ENCODE data around the gene PTDSS2. TPM values are rescaled to one million over a fixed set of nuclear protein-coding genes. Genes with fewer than 3 reads are reported as not detected.

PTDSS2 gene
- polyA plus RNA-seq, 2 of the 4 experiments (the other 2 are of a cell fraction), result 23.4 to 38.9 TPM

DNA sequence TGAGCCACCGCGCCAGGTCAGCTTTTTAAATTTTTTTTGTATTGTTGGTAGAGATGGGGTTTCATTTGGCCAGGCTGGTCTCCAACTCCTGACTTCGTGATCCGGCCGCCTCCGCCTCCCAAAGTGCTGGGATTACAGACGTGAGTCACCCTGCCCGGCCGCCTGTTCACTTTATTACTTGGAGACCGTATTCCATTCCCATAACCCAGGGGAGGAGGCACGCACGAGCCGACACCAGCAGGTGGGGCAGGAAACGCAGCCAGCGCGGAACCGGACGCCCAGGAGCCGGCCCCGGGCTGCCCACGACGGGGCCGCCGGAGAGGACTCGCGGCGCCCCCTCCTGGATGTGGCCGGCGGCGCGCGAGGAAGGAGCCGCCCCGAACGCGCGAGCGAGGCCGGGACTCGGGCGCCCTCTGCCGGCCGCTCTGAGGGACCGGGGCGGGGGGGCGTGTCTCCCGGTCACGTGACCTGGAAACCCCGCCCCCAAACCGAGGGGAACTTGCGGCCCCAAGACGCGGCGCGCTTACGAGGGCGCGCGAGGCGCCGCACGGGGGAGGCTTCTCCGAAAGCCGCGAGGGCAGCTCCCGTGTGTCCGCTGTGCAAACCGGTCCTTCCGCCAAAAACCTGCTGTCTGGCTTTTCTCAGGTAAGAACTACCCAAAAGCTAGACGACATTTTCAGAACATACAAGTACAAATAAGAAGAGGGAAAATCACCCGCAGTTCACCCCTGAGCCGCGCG lies 68.6 kb downstream of the PTDSS2 start (continued):
- no peak for TF ChIP-seq ELK1 (IDR thresholded peaks at IDR 0.05; ENCODE audit: low read depth, low read length)
- peak; percentile 87; the same call in 1 of the 2 replicates for TF ChIP-seq TFCP2L1 (CRISPR knock-in tag; IDR thresholded peaks at IDR 0.05)
- TF ChIP-seq HOXB13 (CRISPR knock-in tag; IDR thresholded peaks at IDR 0.05; ENCODE audit: low read depth), result peak; percentile 48; the same call in 1 of the 2 replicates
- TF ChIP-seq, protein P1, sequence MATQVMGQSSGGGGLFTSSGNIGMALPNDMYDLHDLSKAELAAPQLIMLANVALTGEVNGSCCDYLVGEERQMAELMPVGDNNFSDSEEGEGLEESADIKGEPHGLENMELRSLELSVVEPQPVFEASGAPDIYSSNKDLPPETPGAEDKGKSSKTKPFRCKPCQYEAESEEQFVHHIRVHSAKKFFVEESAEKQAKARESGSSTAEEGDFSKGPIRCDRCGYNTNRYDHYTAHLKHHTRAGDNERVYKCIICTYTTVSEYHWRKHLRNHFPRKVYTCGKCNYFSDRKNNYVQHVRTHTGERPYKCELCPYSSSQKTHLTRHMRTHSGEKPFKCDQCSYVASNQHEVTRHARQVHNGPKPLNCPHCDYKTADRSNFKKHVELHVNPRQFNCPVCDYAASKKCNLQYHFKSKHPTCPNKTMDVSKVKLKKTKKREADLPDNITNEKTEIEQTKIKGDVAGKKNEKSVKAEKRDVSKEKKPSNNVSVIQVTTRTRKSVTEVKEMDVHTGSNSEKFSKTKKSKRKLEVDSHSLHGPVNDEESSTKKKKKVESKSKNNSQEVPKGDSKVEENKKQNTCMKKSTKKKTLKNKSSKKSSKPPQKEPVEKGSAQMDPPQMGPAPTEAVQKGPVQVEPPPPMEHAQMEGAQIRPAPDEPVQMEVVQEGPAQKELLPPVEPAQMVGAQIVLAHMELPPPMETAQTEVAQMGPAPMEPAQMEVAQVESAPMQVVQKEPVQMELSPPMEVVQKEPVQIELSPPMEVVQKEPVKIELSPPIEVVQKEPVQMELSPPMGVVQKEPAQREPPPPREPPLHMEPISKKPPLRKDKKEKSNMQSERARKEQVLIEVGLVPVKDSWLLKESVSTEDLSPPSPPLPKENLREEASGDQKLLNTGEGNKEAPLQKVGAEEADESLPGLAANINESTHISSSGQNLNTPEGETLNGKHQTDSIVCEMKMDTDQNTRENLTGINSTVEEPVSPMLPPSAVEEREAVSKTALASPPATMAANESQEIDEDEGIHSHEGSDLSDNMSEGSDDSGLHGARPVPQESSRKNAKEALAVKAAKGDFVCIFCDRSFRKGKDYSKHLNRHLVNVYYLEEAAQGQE (IDR thresholded peaks at IDR 0.05), result peak; percentile 48; the same call in 1 of the 2 replicates
- TF ChIP-seq, protein P2, sequence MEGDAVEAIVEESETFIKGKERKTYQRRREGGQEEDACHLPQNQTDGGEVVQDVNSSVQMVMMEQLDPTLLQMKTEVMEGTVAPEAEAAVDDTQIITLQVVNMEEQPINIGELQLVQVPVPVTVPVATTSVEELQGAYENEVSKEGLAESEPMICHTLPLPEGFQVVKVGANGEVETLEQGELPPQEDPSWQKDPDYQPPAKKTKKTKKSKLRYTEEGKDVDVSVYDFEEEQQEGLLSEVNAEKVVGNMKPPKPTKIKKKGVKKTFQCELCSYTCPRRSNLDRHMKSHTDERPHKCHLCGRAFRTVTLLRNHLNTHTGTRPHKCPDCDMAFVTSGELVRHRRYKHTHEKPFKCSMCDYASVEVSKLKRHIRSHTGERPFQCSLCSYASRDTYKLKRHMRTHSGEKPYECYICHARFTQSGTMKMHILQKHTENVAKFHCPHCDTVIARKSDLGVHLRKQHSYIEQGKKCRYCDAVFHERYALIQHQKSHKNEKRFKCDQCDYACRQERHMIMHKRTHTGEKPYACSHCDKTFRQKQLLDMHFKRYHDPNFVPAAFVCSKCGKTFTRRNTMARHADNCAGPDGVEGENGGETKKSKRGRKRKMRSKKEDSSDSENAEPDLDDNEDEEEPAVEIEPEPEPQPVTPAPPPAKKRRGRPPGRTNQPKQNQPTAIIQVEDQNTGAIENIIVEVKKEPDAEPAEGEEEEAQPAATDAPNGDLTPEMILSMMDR (IDR thresholded peaks at IDR 0.05), result peak; percentile 100

DNA sequence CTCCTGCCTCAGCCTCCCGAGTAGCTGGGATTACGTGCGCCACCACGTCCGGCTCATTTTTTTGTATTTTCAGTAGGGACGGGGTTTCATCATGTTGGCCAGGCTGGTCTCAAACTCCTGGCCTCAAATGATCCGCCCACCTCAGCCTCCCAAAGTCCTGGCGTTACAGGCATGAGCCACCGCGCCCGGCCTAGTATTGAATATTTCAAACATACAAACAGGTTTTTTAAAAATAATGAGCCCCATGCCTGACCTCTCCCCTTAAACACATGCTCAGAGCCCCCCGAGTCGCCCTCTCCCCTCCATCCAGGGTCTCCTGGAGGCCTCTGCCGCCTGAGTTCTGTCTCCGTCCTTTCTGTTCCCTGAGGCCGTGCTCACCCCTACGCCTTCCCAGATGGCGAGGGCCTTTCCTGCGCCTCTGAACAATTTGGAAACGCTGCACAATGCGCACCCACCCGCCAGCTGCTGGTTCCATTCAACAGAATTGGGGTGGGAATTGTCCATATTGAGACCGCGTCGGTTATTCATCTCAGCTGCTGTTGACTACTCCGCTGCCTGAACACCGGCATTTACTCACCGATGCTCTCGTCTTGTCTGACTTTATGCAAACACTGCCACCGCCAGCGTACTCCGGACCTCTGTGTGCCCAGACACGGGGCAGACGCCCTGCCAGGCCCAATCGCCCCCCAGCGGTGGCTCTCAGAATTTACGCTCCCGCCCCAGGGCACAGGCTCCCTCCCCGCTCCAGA lies 70.5 kb downstream of the PTDSS2 start:
- H3K27ac ChIP-seq, result no peak overlapping the region
- 89% methylated on average over 39 of the region's 39 CpGs for WGBS (ENCODE audit: missing lambda C conversion rate)
- peaks cover 15% of the 10 kb centered on the region for H3K9me3 ChIP-seq
- H3K4me1 ChIP-seq, result peaks cover 5% of the 10 kb centered on the region; the same call in 1 of the 3 replicates
- no peak overlapping the region for H3K4me2 ChIP-seq
- DNase-seq (ENCODE audit: low read depth in 1 of 2, low spot score in 1 of 2) (no peak), FAIRE-seq (no peak), ATAC-seq (no peak)
- TF ChIP-seq CBX2 (IDR thresholded peaks at IDR 0.05; ENCODE audit: borderline replicate concordance, low read depth), result no peak
- TF ChIP-seq ELK1 (IDR thresholded peaks at IDR 0.05; ENCODE audit: low read depth, low read length), result no peak
- no peak for TF ChIP-seq EHMT2 (IDR thresholded peaks at IDR 0.05; ENCODE audit: low read depth)
- TF ChIP-seq KDM5A (IDR thresholded peaks at IDR 0.05), result no peak
- TF ChIP-seq FOXS1 (CRISPR knock-in tag; IDR thresholded peaks at IDR 0.05), result no peak
- no peak for TF ChIP-seq EHF (CRISPR knock-in tag; IDR thresholded peaks at IDR 0.05)
- TF ChIP-seq EP300 (IDR thresholded peaks at IDR 0.05), result no peak
- TF ChIP-seq MAZ (IDR thresholded peaks at IDR 0.05; ENCODE audit: borderline replicate concordance, low read depth, low read length), result no peak
- TF ChIP-seq MYC (IDR thresholded peaks at IDR 0.05; ENCODE audit: borderline replicate concordance, low read length), result no peak
- TF ChIP-seq BHLHE40 (IDR thresholded peaks at IDR 0.05; ENCODE audit: low read depth, low read length), result no peak
- TF ChIP-seq, protein P1 (IDR thresholded peaks at IDR 0.05), result no peak
- no peak for TF ChIP-seq POLR2A (IDR thresholded peaks at IDR 0.05; ENCODE audit: low read length)
- TF ChIP-seq HDAC2 (IDR thresholded peaks at IDR 0.05), result no peak
- TF ChIP-seq CHD2 (IDR thresholded peaks at IDR 0.05; ENCODE audit: low read length, partially characterized antibody), result no peak
- TF ChIP-seq, protein P3, sequence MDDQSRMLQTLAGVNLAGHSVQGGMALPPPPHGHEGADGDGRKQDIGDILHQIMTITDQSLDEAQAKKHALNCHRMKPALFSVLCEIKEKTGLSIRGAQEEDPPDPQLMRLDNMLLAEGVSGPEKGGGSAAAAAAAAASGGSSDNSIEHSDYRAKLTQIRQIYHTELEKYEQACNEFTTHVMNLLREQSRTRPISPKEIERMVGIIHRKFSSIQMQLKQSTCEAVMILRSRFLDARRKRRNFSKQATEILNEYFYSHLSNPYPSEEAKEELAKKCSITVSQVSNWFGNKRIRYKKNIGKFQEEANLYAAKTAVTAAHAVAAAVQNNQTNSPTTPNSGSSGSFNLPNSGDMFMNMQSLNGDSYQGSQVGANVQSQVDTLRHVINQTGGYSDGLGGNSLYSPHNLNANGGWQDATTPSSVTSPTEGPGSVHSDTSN (IDR thresholded peaks at IDR 0.05), result no peak
- TF ChIP-seq RNF2 (IDR thresholded peaks at IDR 0.05; ENCODE audit: borderline replicate concordance, low read depth), result no peak
- no peak for TF ChIP-seq CEBPB (IDR thresholded peaks at IDR 0.05)
- no peak for TF ChIP-seq CBX8 (IDR thresholded peaks at IDR 0.05)
- TF ChIP-seq TFCP2L1 (CRISPR knock-in tag; IDR thresholded peaks at IDR 0.05), result no peak
- TF ChIP-seq ZFP36 (IDR thresholded peaks at IDR 0.05; ENCODE audit: borderline replicate concordance, partially characterized antibody), result no peak
- ChIA-PET CTCF (interaction anchor here (2.7 kb wide), 1 partner anchor 13 kb away, joined by 13 read pairs; no protein-coding TSS in a partner anchor), POLR2A (interaction anchor here (1.1 kb wide), 1 partner anchor 22 kb away, joined by 3 read pairs; no protein-coding TSS in a partner anchor)
- H3K4me3 ChIP-seq, result no peak overlapping the region
